H9 (cell line): ENCODE data around the gene DYTN. TPM values are rescaled to one million over a fixed set of nuclear protein-coding genes. Genes with fewer than 3 reads are reported as not detected.

Experiments
- DNase-seq: peaks from one replicate; pipeline ENCODE4 v3.0.0-alpha.2; 2017
- H2AFZ ChIP-seq: one replicate; pipeline ENCODE4 v1.6.1; 2013; ENCODE audit warnings: mild to moderate bottlenecking, low read length, control low read depth, moderate library complexity
- H2AK5ac ChIP-seq: 2 replicates; pipeline ENCODE4 v1.6.1; 2013; ENCODE audit warnings: low read length, control low read depth, mixed read lengths; ENCODE audit not compliant: insufficient read length
- H2BK120ac ChIP-seq: one replicate; pipeline ENCODE4 v1.6.1; 2013; ENCODE audit warnings: low read depth, mild to moderate bottlenecking, low read length, control low read depth, inconsistent platforms; ENCODE audit not compliant: poor library complexity, severe bottlenecking
- H2BK12ac ChIP-seq: 2 replicates; pipeline ENCODE4 v1.6.1; 2013; ENCODE audit warnings: low read length, control low read depth, mixed read lengths, low read depth; ENCODE audit not compliant: insufficient read length
- H2BK15ac ChIP-seq: 2 replicates; pipeline ENCODE4 v1.6.1; 2013; ENCODE audit warnings: low read depth, low read length, control low read depth
- H2BK20ac ChIP-seq: one replicate; pipeline ENCODE4 v1.6.1; 2013; ENCODE audit warnings: low read depth, mild to moderate bottlenecking, low read length, control low read depth, inconsistent platforms; ENCODE audit not compliant: poor library complexity, severe bottlenecking
- H2BK5ac ChIP-seq: 2 replicates; pipeline ENCODE4 v1.6.1; 2013; ENCODE audit warnings: low read length, control low read depth, mixed read lengths; ENCODE audit not compliant: insufficient read length
- H3K14ac ChIP-seq: 2 replicates; pipeline ENCODE4 v1.6.1; 2013; ENCODE audit warnings: low read length, control low read depth; ENCODE audit not compliant: insufficient read depth
- H3K18ac ChIP-seq: 2 replicates; pipeline ENCODE4 v1.6.1; 2013; ENCODE audit warnings: low read depth, mild to moderate bottlenecking, mixed read lengths, low read length, control low read depth; ENCODE audit not compliant: insufficient read length
- H3K23ac ChIP-seq: 2 replicates; pipeline ENCODE4 v1.6.1; 2013; ENCODE audit warnings: low read length, control low read depth, mixed read lengths, low read depth; ENCODE audit not compliant: insufficient read length
- H3K23me2 ChIP-seq: 2 replicates; pipeline ENCODE4 v1.6.1; 2013; ENCODE audit warnings: low read depth, mild to moderate bottlenecking, mixed read lengths, low read length, control low read depth; ENCODE audit not compliant: insufficient read length, poor library complexity, severe bottlenecking
- H3K27ac ChIP-seq: 2 replicates; pipeline ENCODE4 v1.5.1; 2013; ENCODE audit warnings: low read length, control low read depth, mixed read lengths, low read depth; ENCODE audit not compliant: insufficient read length
- H3K27me3 ChIP-seq: 2 replicates; pipeline ENCODE4 v1.6.1; 2013; ENCODE audit warnings: low read length, control low read depth, inconsistent platforms; ENCODE audit not compliant: insufficient read depth
- H3K4ac ChIP-seq: 2 replicates; pipeline ENCODE4 v1.6.1; 2013; ENCODE audit warnings: low read depth, mild to moderate bottlenecking, control low read depth, inconsistent platforms, low read length, moderate library complexity
- H3K4me1 ChIP-seq: 2 replicates; pipeline ENCODE4 v1.6.1; 2013; ENCODE audit warnings: low read length, control low read depth, inconsistent platforms; ENCODE audit not compliant: insufficient read depth
- H3K4me2 ChIP-seq: 2 replicates; pipeline ENCODE4 v1.6.1; 2013; ENCODE audit warnings: low read length, control low read depth, mixed read lengths; ENCODE audit not compliant: insufficient read length, insufficient read depth
- H3K56ac ChIP-seq: 2 replicates; pipeline ENCODE4 v1.6.1; 2013; ENCODE audit warnings: low read depth, mild to moderate bottlenecking, mixed read lengths, low read length, control low read depth; ENCODE audit not compliant: insufficient read length
- H3K79me1 ChIP-seq: 2 replicates; pipeline ENCODE4 v1.6.1; 2013; ENCODE audit warnings: low read depth, mild to moderate bottlenecking, moderate library complexity, low read length, control low read depth, inconsistent platforms; ENCODE audit not compliant: insufficient read depth, poor library complexity, severe bottlenecking
- H3K79me2 ChIP-seq: 2 replicates; pipeline ENCODE4 v1.6.1; 2013; ENCODE audit warnings: low read length, control low read depth, inconsistent platforms; ENCODE audit not compliant: insufficient read depth
- H3K9ac ChIP-seq: 2 replicates; pipeline ENCODE4 v1.6.1; 2013; ENCODE audit warnings: low read length, control low read depth, mixed read lengths; ENCODE audit not compliant: insufficient read length; ENCODE audit errors: extremely low read depth
- H3K9me3 ChIP-seq: one replicate; pipeline ENCODE4 v1.6.1; 2013; ENCODE audit warnings: low read depth, low read length, inconsistent platforms; ENCODE audit not compliant: control insufficient read depth
- H3T11ph ChIP-seq: one replicate; pipeline ENCODE4 v1.6.1; 2013; ENCODE audit warnings: mild to moderate bottlenecking, low read length, control low read depth, inconsistent platforms
- H4K20me1 ChIP-seq: one replicate; pipeline ENCODE4 v1.6.1; 2013; ENCODE audit not compliant: control insufficient read depth, insufficient read length, insufficient read depth
- H4K5ac ChIP-seq: 2 replicates; pipeline ENCODE4 v1.6.1; 2013; ENCODE audit warnings: low read depth, mild to moderate bottlenecking, mixed read lengths, low read length, control low read depth; ENCODE audit not compliant: insufficient read length
- H4K8ac ChIP-seq: replicated peaks from 2 replicates; pipeline ENCODE4 v1.6.1; 2013; ENCODE audit warnings: low read length, control low read depth, mixed read lengths, low read depth; ENCODE audit not compliant: insufficient read length
- H4K91ac ChIP-seq: 2 replicates; pipeline ENCODE4 v1.6.1; 2013; ENCODE audit warnings: low read depth, mild to moderate bottlenecking, moderate library complexity, mixed read lengths, low read length, control low read depth; ENCODE audit not compliant: insufficient read length
- H3K27ac Mint-ChIP-seq, 3 experiments: 2 replicates in 2 of 3; 3 replicates in 1 of 3; pipeline ENCODE4 v1.8.0; 2020 to 2021; ENCODE audit warnings: mixed read lengths in 3 of 3, mild to moderate bottlenecking in 1 of 3, moderate library complexity in 1 of 3
- H3K27me3 Mint-ChIP-seq: 2 replicates; pipeline ENCODE4 v1.8.0; 2021; ENCODE audit warnings: low read depth, mild to moderate bottlenecking, moderate library complexity, mixed read lengths
- H3K36me3 Mint-ChIP-seq, 3 experiments: 2 replicates in 2 of 3; 3 replicates in 1 of 3; pipeline ENCODE4 v1.8.0; 2020 to 2021; ENCODE audit warnings: low read depth in 3 of 3, mixed read lengths in 3 of 3; ENCODE audit not compliant: insufficient read depth in 1 of 3
- H3K4me1 Mint-ChIP-seq, 2 experiments: 2 replicates each; pipeline ENCODE4 v1.8.0; 2020; ENCODE audit warnings: mixed read lengths in 2 of 2
- H3K4me3 Mint-ChIP-seq, 2 experiments: 2 replicates in 1 of 2; 3 replicates in 1 of 2; pipeline ENCODE4 v1.8.0; 2020 to 2021; ENCODE audit warnings: mild to moderate bottlenecking in 2 of 2, mixed read lengths in 2 of 2, moderate library complexity in 1 of 2
- H3K9me3 Mint-ChIP-seq, 2 experiments: 2 replicates in 1 of 2; 3 replicates in 1 of 2; pipeline ENCODE4 v1.8.0; 2020; ENCODE audit warnings: mild to moderate bottlenecking in 2 of 2, mixed read lengths in 2 of 2, moderate library complexity in 1 of 2
- CTCF ChIP-seq: fragments of 200-600 bp; sonication (generic); conservative IDR thresholded peaks from 3 replicates; pipeline ENCODE4 v1.8.0; 2021; ENCODE audit warnings: antibody characterized with exemption, mild to moderate bottlenecking
- WGBS: extraction: QIAGEN DNeasy Blood & Tissue Kit; methylation state at CpG from one replicate; pipeline ENCODE4 v1.1.7; 2013; ENCODE audit warnings: missing lambda C conversion rate, low lambda C conversion rate, mixed read lengths; ENCODE audit not compliant: insufficient read length; ENCODE audit errors: extremely low coverage; 5-methylcytosine and 5-hydroxymethylcytosine counted together
- total RNA-seq: library from RNA; stranded (reverse); gene quantifications from 2 replicates; pipeline ENCODE4 v1.2.1, GENCODE V29; 2021

Gene DYTN
- total RNA-seq, 1 experiment from 2014 or later = not detected

DNA sequence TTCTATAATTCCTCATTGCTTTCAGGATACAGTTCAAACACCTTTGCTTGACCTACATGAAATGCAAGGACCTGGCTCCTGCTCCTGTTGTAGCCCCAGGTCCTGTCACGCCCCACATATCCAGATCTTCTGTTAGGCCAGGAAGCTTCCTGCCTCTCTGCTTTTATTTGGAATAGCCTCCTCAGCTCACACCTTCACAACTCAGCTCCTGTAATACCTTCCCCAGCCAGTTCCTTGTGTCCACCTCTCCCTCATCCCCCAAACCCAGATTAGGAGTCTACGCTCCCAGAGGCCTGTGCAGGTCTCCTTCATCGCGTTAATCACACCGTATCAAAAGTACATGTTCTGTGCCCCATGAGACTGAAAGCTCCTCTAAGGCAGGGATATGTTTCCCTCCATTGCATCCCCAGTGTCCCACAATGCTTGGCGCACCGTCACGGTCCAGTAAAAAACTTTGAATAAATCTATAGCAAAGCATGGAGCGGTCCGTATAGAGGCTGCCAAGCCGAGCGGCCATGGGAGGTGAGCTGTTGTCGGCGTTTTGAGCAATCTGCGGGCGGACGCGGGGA is 46.6 kb upstream of the DYTN start:
- Histone ChIP-seq H3K9ac (peak overlapping the region; percentile 23), H3K23me2 (peaks cover 5% of the 10 kb centered on the region), H3K27me3 (no peaks in the 10 kb centered on the region), H3K79me1 (no peaks in the 10 kb centered on the region), H3K4me1 (no peaks in the 10 kb centered on the region), H3K14ac (no peak overlapping the region), H2BK5ac (no peak overlapping the region), H3T11ph (no peak overlapping the region), H3K79me2 (no peaks in the 10 kb centered on the region), H2BK120ac (no peak overlapping the region), H3K27ac (no peak overlapping the region), H4K20me1 (no peaks in the 10 kb centered on the region), H2AK5ac (no peak overlapping the region), H3K56ac (no peak overlapping the region), H3K4me2 (peak overlapping the region; percentile 42), H4K5ac (no peak overlapping the region), H3K18ac (no peak overlapping the region), H2BK15ac (no peak overlapping the region), H4K8ac (no peak overlapping the region), H3K23ac (no peak overlapping the region), H2BK20ac (no peak overlapping the region), H2BK12ac (no peak overlapping the region), H3K4ac (no peak overlapping the region), H4K91ac (no peak overlapping the region), H2AFZ (peak overlapping the region; percentile 50), H3K9me3 (no peaks in the 10 kb centered on the region)
- Mint-ChIP-seq H3K9me3 (no peaks in the 10 kb centered on the region), H3K36me3 (peaks cover 5 to 21% (median 17%) of the 10 kb centered on the region in 3 experiments), H3K27me3 (peaks cover 5% of the 10 kb centered on the region), H3K4me1 (peaks cover 9 to 11% of the 10 kb centered on the region in 2 experiments), H3K4me3 (peak overlapping the region; percentile 96 to 97), H3K27ac (peak overlapping the region in 2 of 3 experiments; percentile 95 to 99; a peak in 5 of 7 replicates)
- no peak for DNase-seq
- no peak for TF ChIP-seq CTCF
- no CpG with 5 or more reads among the region's 18 CpGs for WGBS
